ENCODE data around the gene TPSAB1. TPM values are rescaled to one million over a fixed set of nuclear protein-coding genes. Genes with fewer than 3 reads are reported as not detected.

The TPSAB1 gene
- total and polyA plus RNA-seq, 2 donors (not counting 3 experiments of a cell fraction or from before 2014, with no cell fraction given): not detected

DNA sequence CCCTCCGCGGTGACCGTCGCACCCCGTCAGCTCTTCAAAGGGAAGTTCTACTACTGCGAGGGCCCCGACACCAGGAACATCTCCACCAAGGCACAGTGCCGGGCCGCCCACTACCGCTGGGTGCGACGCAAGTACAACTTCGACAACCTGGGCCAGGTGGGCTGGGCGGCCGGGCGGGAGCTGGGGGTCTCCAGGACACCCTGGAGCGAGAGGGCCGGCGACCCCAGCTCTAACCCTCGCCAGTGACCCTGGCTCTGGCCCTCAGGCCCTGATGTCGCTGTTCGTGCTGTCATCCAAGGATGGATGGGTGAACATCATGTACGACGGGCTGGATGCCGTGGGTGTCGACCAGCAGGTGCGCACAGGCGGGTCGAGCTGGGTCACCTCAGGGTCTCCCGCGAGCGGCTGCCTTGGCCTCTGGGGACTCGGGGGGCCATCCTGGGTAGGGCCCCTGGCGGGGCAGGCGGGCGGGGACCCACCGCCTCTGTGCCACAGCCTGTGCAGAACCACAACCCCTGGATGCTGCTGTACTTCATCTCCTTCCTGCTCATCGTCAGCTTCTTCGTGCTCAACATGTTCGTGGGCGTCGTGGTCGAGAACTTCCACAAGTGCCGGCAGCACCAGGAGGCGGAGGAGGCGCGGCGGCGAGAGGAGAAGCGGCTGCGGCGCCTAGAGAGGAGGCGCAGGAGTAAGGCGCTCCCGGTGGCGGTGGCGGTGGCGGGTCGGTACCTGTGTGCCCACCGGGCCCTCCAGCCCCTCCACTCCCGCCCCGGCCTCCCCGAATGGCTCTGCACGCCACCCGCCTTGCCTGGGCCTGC is 28.8 kb upstream of the TPSAB1 start:
- dilution Hi-C loops (cut with MboI; ENCODE audit: extremely low pct_ligation_motif_present, low sequenced_read_pairs) (no loop called here), intact Hi-C loops (cut with micrococcal nuclease) (no loop called here)
- Histone ChIP-seq H3K9ac (replicated peaks; ENCODE audit: extremely low read depth, insufficient read depth, low read length) (no peak overlapping the region), H3K4me2 (ENCODE audit: insufficient read depth, low read length) (no peak overlapping the region), H3K79me2 (ENCODE audit: control insufficient read depth, insufficient read depth, low read length) (no peaks in the 10 kb centered on the region), H3K27ac (ENCODE audit: insufficient read depth, low read depth, low read length) (no peak overlapping the region), H3K4me3 (replicated peaks in 1 of 3; ENCODE audit: insufficient read depth in 1 of 3, low read depth in 1 of 3, low read length in 3 of 3) (no peak overlapping the region), H4K20me1 (replicated peaks; ENCODE audit: control insufficient read depth, extremely low read depth, insufficient read depth, low read length) (no peaks in the 10 kb centered on the region), H3K4me1 (ENCODE audit: control insufficient read depth, extremely low read depth, insufficient read depth, low read length) (no peaks in the 10 kb centered on the region), H3K36me3 (ENCODE audit: control insufficient read depth in 2 of 2, extremely low read depth in 1 of 2, insufficient read depth in 2 of 2, low read length in 2 of 2) (no peaks in the 10 kb centered on the region), H3K27me3 (ENCODE audit: control insufficient read depth in 2 of 2, insufficient read depth in 2 of 2, low read length in 2 of 2) (no peaks in the 10 kb centered on the region), H3K9me1 (replicated peaks; ENCODE audit: control insufficient read depth, extremely low read depth, insufficient read depth, low read length) (no peaks in the 10 kb centered on the region), H2AFZ (ENCODE audit: low read depth, low read length) (no peak overlapping the region), H3K9me3 (replicated peaks; ENCODE audit: control insufficient read depth, insufficient read depth, low read length) (no peaks in the 10 kb centered on the region)
- no peak for DNase-seq (ENCODE audit: low read depth, low spot score)
- POLR2A ChIA-PET: interaction anchor here (0.9 kb wide), 1 partner anchor 35 kb away, joined by 3 read pairs; no protein-coding TSS in a partner anchor
- CTCF ChIA-PET: no interaction called here
- BruUV-seq (replicated peaks): no TSS peak
- FAIRE-seq: no peak
- no peak for TF ChIP-seq POLR2AphosphoS5 (IDR thresholded peaks at IDR 0.05; ENCODE audit: insufficient read depth, low read depth, low read length)
- TF ChIP-seq MYC (IDR thresholded peaks at IDR 0.05; ENCODE audit: low read depth, low read length): no peak
- TF ChIP-seq, protein P1, sequence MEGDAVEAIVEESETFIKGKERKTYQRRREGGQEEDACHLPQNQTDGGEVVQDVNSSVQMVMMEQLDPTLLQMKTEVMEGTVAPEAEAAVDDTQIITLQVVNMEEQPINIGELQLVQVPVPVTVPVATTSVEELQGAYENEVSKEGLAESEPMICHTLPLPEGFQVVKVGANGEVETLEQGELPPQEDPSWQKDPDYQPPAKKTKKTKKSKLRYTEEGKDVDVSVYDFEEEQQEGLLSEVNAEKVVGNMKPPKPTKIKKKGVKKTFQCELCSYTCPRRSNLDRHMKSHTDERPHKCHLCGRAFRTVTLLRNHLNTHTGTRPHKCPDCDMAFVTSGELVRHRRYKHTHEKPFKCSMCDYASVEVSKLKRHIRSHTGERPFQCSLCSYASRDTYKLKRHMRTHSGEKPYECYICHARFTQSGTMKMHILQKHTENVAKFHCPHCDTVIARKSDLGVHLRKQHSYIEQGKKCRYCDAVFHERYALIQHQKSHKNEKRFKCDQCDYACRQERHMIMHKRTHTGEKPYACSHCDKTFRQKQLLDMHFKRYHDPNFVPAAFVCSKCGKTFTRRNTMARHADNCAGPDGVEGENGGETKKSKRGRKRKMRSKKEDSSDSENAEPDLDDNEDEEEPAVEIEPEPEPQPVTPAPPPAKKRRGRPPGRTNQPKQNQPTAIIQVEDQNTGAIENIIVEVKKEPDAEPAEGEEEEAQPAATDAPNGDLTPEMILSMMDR (IDR thresholded peaks at IDR 0.05; ENCODE audit: extremely low read depth in 1 of 2, insufficient read depth in 1 of 2, low read depth in 1 of 2, low read length in 2 of 2): no peak
- TF ChIP-seq JUN (IDR thresholded peaks at IDR 0.05; ENCODE audit: borderline replicate concordance, insufficient read depth, insufficient read length, low read depth): no peak
